Measurements from ENCODE around the gene CNTNAP2.

DNA sequence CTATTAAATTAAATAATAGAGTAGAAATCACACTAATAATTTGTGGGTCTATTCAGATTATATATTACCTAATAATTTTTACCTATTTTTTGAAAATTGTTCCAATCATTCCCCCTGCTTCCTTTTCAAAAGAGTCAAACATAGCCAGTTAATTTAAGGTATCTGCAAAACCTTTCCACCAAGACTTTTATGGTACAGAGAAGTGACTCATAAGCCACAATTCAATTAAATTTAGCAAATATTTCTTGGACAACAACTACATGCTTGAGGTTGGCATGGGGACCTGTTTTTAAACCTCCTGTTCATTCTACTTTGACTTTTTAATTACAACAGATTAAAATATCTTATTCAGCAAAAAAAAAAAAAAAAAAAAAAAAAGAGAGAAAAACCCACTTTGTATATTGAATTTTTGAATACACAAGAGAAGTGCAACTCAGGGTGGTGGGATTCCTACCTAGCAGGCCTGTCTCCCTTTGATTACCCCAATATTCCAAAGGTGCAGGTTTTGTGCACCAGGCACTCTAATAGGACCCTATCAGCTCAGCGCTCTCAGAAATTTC, 2172.1 kb downstream of the CNTNAP2 start:
- TF ChIP-seq POLR2A (IDR thresholded peaks at IDR 0.05; ENCODE audit: low read length) (no peak), GATA1 (IDR thresholded peaks at IDR 0.05; ENCODE audit: low read depth, low read length) (no peak)
